Frontal cortex (tissue), 4 donors: Measurements from ENCODE around the gene TSC2. TPM values are rescaled to one million over a fixed set of nuclear protein-coding genes. Genes with fewer than 3 reads are reported as not detected.
"Not testable (repeated sequence)": the region's sequence is repeated elsewhere in the genome, so short reads cannot be mapped to it uniquely, and the experiment has no call there.

ENCODE experiments used
- DNase-seq, 2 donors: peaks; one replicate each; pipeline ENCODE4 v3.0.0; 2012; ENCODE audit warnings: low spot score in 2 of 2
- FAIRE-seq: peaks from 2 replicates; lab custom pipeline; 2012; peaks lifted over from hg19 to GRCh38; lab: Jason Lieb, UNC
- total RNA-seq: library from RNA; depleted of rRNA; stranded (reverse); fragments of >200 nt; gene quantifications from one replicate; pipeline ENCODE4 v1.2.3, GENCODE V29; 2014
- donor health status: control.
- donor health status: control.
- donor health status: control.

Gene TSC2
- total RNA-seq, 1 donor from 2014 or later = 39.5 TPM

- no peak for DNase-seq
- FAIRE-seq = no peak
These were observed 46.0 kb downstream of the TSC2 start for GRCh38 chr16:2093793-2094192.

GRCh38 chr16:2095315-2095853, 47.6 kb downstream of the TSC2 start:
- no peak for DNase-seq

GRCh38 chr16:2095918-2096582, 48.3 kb downstream of the TSC2 start:
- DNase-seq = no peak
- no peak for FAIRE-seq

More at GRCh38 chr16:2095315-2095853, 47.6 kb downstream of the TSC2 start:
- no peak for FAIRE-seq

- DNase-seq = no peak
These were observed 49.2 kb downstream of the TSC2 start for GRCh38 chr16:2096853-2097595.

GRCh38 chr16:2097689-2098088, 49.9 kb downstream of the TSC2 start:
- not testable (repeated sequence) for DNase-seq, FAIRE-seq

More at GRCh38 chr16:2096853-2097595, 49.2 kb downstream of the TSC2 start:
- no peak for FAIRE-seq

GRCh38 chr16:2101581-2101980, 53.8 kb downstream of the TSC2 start:
- FAIRE-seq, DNase-seq: not testable (repeated sequence)

GRCh38 chr16:2102471-2102870, 54.7 kb downstream of the TSC2 start:
- DNase-seq (no peak), FAIRE-seq (no peak)

- not testable (repeated sequence) for FAIRE-seq
These were observed 56.7 kb downstream of the TSC2 start for GRCh38 chr16:2104464-2104863.

GRCh38 chr16:2105291-2105690, 57.5 kb downstream of the TSC2 start:
- not testable (repeated sequence) for DNase-seq, FAIRE-seq

More at GRCh38 chr16:2104464-2104863, 56.7 kb downstream of the TSC2 start:
- not testable (repeated sequence) for DNase-seq

- DNase-seq, FAIRE-seq: not testable (repeated sequence)
These were observed 58.0 kb downstream of the TSC2 start for GRCh38 chr16:2105769-2106168.

- DNase-seq, FAIRE-seq: not testable (repeated sequence)
These were observed 58.4 kb downstream of the TSC2 start for GRCh38 chr16:2106211-2106610.

- not testable (repeated sequence) for FAIRE-seq, DNase-seq
These were observed 59.5 kb downstream of the TSC2 start for GRCh38 chr16:2107121-2107790.

- not testable (repeated sequence) for FAIRE-seq, DNase-seq
These were observed 60.0 kb downstream of the TSC2 start for GRCh38 chr16:2107791-2108125.

GRCh38 chr16:2108446-2109270, 60.9 kb downstream of the TSC2 start:
- not testable (repeated sequence) for DNase-seq, FAIRE-seq

- not testable (repeated sequence) for FAIRE-seq, DNase-seq
These were observed 61.4 kb downstream of the TSC2 start for GRCh38 chr16:2109271-2109580.

GRCh38 chr16:2109872-2110271, 62.1 kb downstream of the TSC2 start:
- not testable (repeated sequence) for FAIRE-seq, DNase-seq

GRCh38 chr16:2110332-2111008, 62.7 kb downstream of the TSC2 start:
- not testable (repeated sequence) for FAIRE-seq, DNase-seq

GRCh38 chr16:2111009-2111353, 63.2 kb downstream of the TSC2 start:
- DNase-seq, FAIRE-seq: not testable (repeated sequence)
